Muscle of leg (tissue), 11 donors: ENCODE results near the gene IL4R. TPM values are rescaled to one million over a fixed set of nuclear protein-coding genes. Genes with fewer than 3 reads are reported as not detected.

Experiments
- DNase-seq: peaks from one replicate; pipeline ENCODE4 v3.0.0; 2013
- H3K27ac ChIP-seq: one replicate; pipeline ENCODE4 v1.5.1; 2013; ENCODE audit warnings: mild to moderate bottlenecking, low read length, control low read depth
- H3K27me3 ChIP-seq: one replicate; pipeline ENCODE4 v1.6.1; 2013; ENCODE audit warnings: low read length; ENCODE audit not compliant: control insufficient read depth, insufficient read depth
- H3K36me3 ChIP-seq: one replicate; pipeline ENCODE4 v1.6.1; 2013; ENCODE audit warnings: low read length; ENCODE audit not compliant: control insufficient read depth, insufficient read depth
- H3K4me1 ChIP-seq: one replicate; pipeline ENCODE4 v1.6.1; 2013; ENCODE audit warnings: low read length; ENCODE audit not compliant: control insufficient read depth, insufficient read depth
- H3K4me3 ChIP-seq: one replicate; pipeline ENCODE4 v1.5.1; 2013; ENCODE audit warnings: low read length, control low read depth
- H3K9me3 ChIP-seq: replicated peaks from 2 replicates; pipeline ENCODE4 v1.6.1; 2013; ENCODE audit warnings: low read depth, low read length; ENCODE audit not compliant: control insufficient read depth
- WGBS: methylation state at CpG from one replicate; pipeline ENCODE4 v1.1.5; 2013; ENCODE audit warnings: missing lambda C conversion rate; ENCODE audit not compliant: insufficient coverage; 5-methylcytosine and 5-hydroxymethylcytosine counted together
- polyA plus RNA-seq, 8 donors: library from polyadenylated mRNA; unstranded; fragments of 120-200 nt; gene quantifications; one replicate each; pipeline versions ENCODE4 v1.2.1 to v1.2.3, GENCODE V29; 2013; ENCODE audit warnings: inconsistent platforms in 1 of 8, low replicate concordance in 1 of 8; ENCODE audit not compliant: insufficient read length in 8 of 8, insufficient read depth in 1 of 8
- total RNA-seq: library from RNA; stranded (reverse); fragments of 120-200 nt; gene quantifications from one replicate; pipeline ENCODE4 v1.2.4, GENCODE V29; 2013

IL4R gene
- total and polyA plus RNA-seq, 9 donors, result 9.8 to 16.4 (median 14.8) TPM

GRCh38 chr16:27314161-27314723 lies 468 bp downstream of the IL4R start:
- Histone ChIP-seq H3K27ac (peak overlapping the region; percentile 79), H3K4me1 (peaks cover 30% of the 10 kb centered on the region), H3K36me3 (no peaks in the 10 kb centered on the region), H3K4me3 (peak overlapping the region; percentile 66), H3K9me3 (no peaks in the 10 kb centered on the region), H3K27me3 (peaks cover 4% of the 10 kb centered on the region)
- under 1% methylated on average over 36 of the region's 39 CpGs for WGBS
- DNase-seq, result peak; percentile 91

GRCh38 chr16:27314986-27315332 lies 1.2 kb downstream of the IL4R start:
- no CpG with 5 or more reads among the region's 2 CpGs for WGBS
- Histone ChIP-seq H3K36me3 (no peaks in the 10 kb centered on the region), H3K27me3 (peaks cover 4% of the 10 kb centered on the region), H3K27ac (peak overlapping the region; percentile 7), H3K4me1 (peaks cover 34% of the 10 kb centered on the region), H3K9me3 (no peaks in the 10 kb centered on the region), H3K4me3 (peak overlapping the region; percentile 66)
- DNase-seq, result no peak

GRCh38 chr16:27315333-27316037 lies 1.7 kb downstream of the IL4R start:
- WGBS, result 56% methylated on average over 5 of the region's 9 CpGs
- peaks cover 37% of the 10 kb centered on the region for H3K4me1 ChIP-seq

GRCh38 chr16:27316038-27316680 lies 2.4 kb downstream of the IL4R start:
- Histone ChIP-seq H3K36me3 (no peaks in the 10 kb centered on the region), H3K27me3 (peaks cover 4% of the 10 kb centered on the region), H3K9me3 (no peaks in the 10 kb centered on the region), H3K4me1 (peaks cover 39% of the 10 kb centered on the region), H3K27ac (no peak overlapping the region), H3K4me3 (no peak overlapping the region)
- DNase-seq, result no peak
- no CpG with 5 or more reads among the region's 8 CpGs for WGBS

More at GRCh38 chr16:27315333-27316037, 1.7 kb downstream of the IL4R start:
- no peak for DNase-seq
- peak overlapping the region; percentile 7 for H3K27ac ChIP-seq
- H3K4me3 ChIP-seq, result no peak overlapping the region
- peaks cover 4% of the 10 kb centered on the region for H3K27me3 ChIP-seq
- H3K9me3 ChIP-seq, result no peaks in the 10 kb centered on the region
- H3K36me3 ChIP-seq, result no peaks in the 10 kb centered on the region

- Histone ChIP-seq H3K4me1 (peaks cover 39% of the 10 kb centered on the region), H3K36me3 (no peaks in the 10 kb centered on the region), H3K9me3 (no peaks in the 10 kb centered on the region), H3K27ac (no peak overlapping the region), H3K27me3 (peaks cover 2% of the 10 kb centered on the region), H3K4me3 (no peak overlapping the region)
- no peak for DNase-seq
- 60% methylated on average over 5 of the region's 7 CpGs for WGBS
Observed at GRCh38 chr16:27317320-27317719, 3.5 kb downstream of the IL4R start.

GRCh38 chr16:27317738-27318391 lies 4.1 kb downstream of the IL4R start:
- H3K4me1 ChIP-seq, result peaks cover 39% of the 10 kb centered on the region
- no peak overlapping the region for H3K4me3 ChIP-seq
- DNase-seq, result no peak
- peaks cover 2% of the 10 kb centered on the region for H3K27me3 ChIP-seq
- H3K9me3 ChIP-seq, result no peaks in the 10 kb centered on the region
- 81% methylated on average over 2 of the region's 10 CpGs for WGBS
- H3K27ac ChIP-seq, result peak overlapping the region; percentile 2
- no peaks in the 10 kb centered on the region for H3K36me3 ChIP-seq

- Histone ChIP-seq H3K27me3 (peaks cover 2% of the 10 kb centered on the region), H3K9me3 (no peaks in the 10 kb centered on the region), H3K36me3 (no peaks in the 10 kb centered on the region), H3K4me3 (no peak overlapping the region), H3K4me1 (peaks cover 33% of the 10 kb centered on the region), H3K27ac (peak overlapping the region; percentile 2)
- peak; percentile 75 for DNase-seq
- 23% methylated on average over 16 of the region's 18 CpGs for WGBS
Observed at GRCh38 chr16:27318392-27319256, 4.8 kb downstream of the IL4R start.

GRCh38 chr16:27319257-27319965 lies 5.6 kb downstream of the IL4R start:
- no peaks in the 10 kb centered on the region for H3K27me3 ChIP-seq
- H3K36me3 ChIP-seq, result no peaks in the 10 kb centered on the region
- peak overlapping the region; percentile 2 for H3K27ac ChIP-seq
- DNase-seq, result no peak
- H3K4me1 ChIP-seq, result peaks cover 36% of the 10 kb centered on the region
- no peaks in the 10 kb centered on the region for H3K9me3 ChIP-seq
- no peak overlapping the region for H3K4me3 ChIP-seq
- WGBS, result 75% methylated on average over 6 of the region's 13 CpGs

GRCh38 chr16:27320261-27321012 lies 6.7 kb downstream of the IL4R start:
- Histone ChIP-seq H3K4me1 (peaks cover 32% of the 10 kb centered on the region), H3K27ac (no peak overlapping the region), H3K4me3 (no peak overlapping the region), H3K27me3 (no peaks in the 10 kb centered on the region), H3K36me3 (no peaks in the 10 kb centered on the region), H3K9me3 (no peaks in the 10 kb centered on the region)
- WGBS, result 71% methylated on average over 11 of the region's 12 CpGs
- no peak for DNase-seq
